SK-N-SH treated with all-trans-retinoic acid at 6 μM for 48 hours (cell line): ENCODE results near the gene HOXC9.

Experiments
- ATAC-seq: fragments of 200-7000 bp; cut with Tn5 transposase; 3 replicates; pipeline ENCODE4 v1.9.1; 2020; ENCODE audit warnings: mild to moderate bottlenecking, moderate library complexity
- BACH2 ChIP-seq: fragments of 250-450 bp; sonication (Bioruptor Pico); IDR thresholded peaks from 2 replicates; pipeline ENCODE4 v1.9.0; 2021; ENCODE audit warnings: mild to moderate bottlenecking, borderline replicate concordance
- CSDC2 ChIP-seq: fragments of 250-450 bp; sonication (Bioruptor Pico); IDR thresholded peaks from 2 replicates; pipeline ENCODE4 v1.5.0; 2020; ENCODE audit warnings: mild to moderate bottlenecking, moderate library complexity
- GLIS3 ChIP-seq: fragments of 250-450 bp; sonication (Bioruptor Pico); IDR thresholded peaks from 2 replicates; pipeline ENCODE4 v1.5.0; 2020; ENCODE audit warnings: mild to moderate bottlenecking, moderate library complexity
- ISL1 ChIP-seq: fragments of 250-450 bp; sonication (Bioruptor Pico); IDR thresholded peaks from 2 replicates; pipeline ENCODE4 v2.1.2; 2022; ENCODE audit warnings: mild to moderate bottlenecking, moderate library complexity
- OSR1 ChIP-seq: fragments of 250-450 bp; sonication (Bioruptor Pico); IDR thresholded peaks from 2 replicates; pipeline ENCODE4 v1.8.0; 2022; ENCODE audit warnings: moderate library complexity, mild to moderate bottlenecking, inconsistent platforms
- PPARA ChIP-seq: fragments of 250-450 bp; sonication (Bioruptor Pico); IDR thresholded peaks from 2 replicates; pipeline ENCODE4 v1.5.0; 2020; ENCODE audit warnings: mild to moderate bottlenecking, borderline replicate concordance
- RARB ChIP-seq: fragments of 250-450 bp; sonication (Bioruptor Pico); IDR thresholded peaks from 2 replicates; pipeline ENCODE4 v1.8.0; 2021; ENCODE audit warnings: mild to moderate bottlenecking, moderate library complexity
- SNAI2 ChIP-seq: fragments of 250-450 bp; sonication (Bioruptor Pico); IDR thresholded peaks from 2 replicates; pipeline ENCODE4 v1.5.0; 2020; ENCODE audit warnings: mild to moderate bottlenecking, moderate library complexity
- TCF4 ChIP-seq: fragments of 250-450 bp; sonication (Bioruptor Pico); IDR thresholded peaks from 2 replicates; pipeline ENCODE4 v1.8.0; 2021; ENCODE audit warnings: mild to moderate bottlenecking, moderate library complexity, borderline replicate concordance
- ZC3H10 ChIP-seq: fragments of 250-450 bp; sonication (Bioruptor Pico); IDR thresholded peaks from 2 replicates; pipeline ENCODE4 v1.5.1; 2021; ENCODE audit warnings: mild to moderate bottlenecking, moderate library complexity
- ZFP3 ChIP-seq: fragments of 250-450 bp; sonication (Bioruptor Pico); IDR thresholded peaks from 2 replicates; pipeline ENCODE4 v1.5.0; 2020; ENCODE audit warnings: mild to moderate bottlenecking, moderate library complexity
- ZFP30 ChIP-seq: fragments of 450-650 bp; formaldehyde crosslinking; IDR thresholded peaks from 2 replicates; pipeline ENCODE4 v1.5.0; 2022; ENCODE audit warnings: mild to moderate bottlenecking, moderate library complexity
- ZNF565 ChIP-seq: fragments of 450-650 bp; formaldehyde crosslinking; conservative IDR thresholded peaks from 2 replicates; pipeline ENCODE4 v1.5.0; 2020; ENCODE audit warnings: low read depth, mild to moderate bottlenecking, moderate library complexity
- ZNF70 ChIP-seq: fragments of 450-650 bp; formaldehyde crosslinking; IDR thresholded peaks from 2 replicates; pipeline ENCODE4 v1.5.0; 2020; ENCODE audit warnings: mild to moderate bottlenecking, moderate library complexity
- ZNF8 ChIP-seq: fragments of 450-650 bp; formaldehyde crosslinking; IDR thresholded peaks from 2 replicates; pipeline ENCODE4 v1.5.0; 2020; ENCODE audit warnings: mild to moderate bottlenecking, moderate library complexity
- TF ChIP-seq, protein P1 (sequence below): fragments of 250-450 bp; sonication (Bioruptor Pico); IDR thresholded peaks from 2 replicates; pipeline ENCODE4 v1.5.0; 2020; ENCODE audit warnings: mild to moderate bottlenecking, moderate library complexity
- TF ChIP-seq, protein P2 (sequence below): fragments of 250-450 bp; sonication (Bioruptor Pico); IDR thresholded peaks from 2 replicates; pipeline ENCODE4 v1.5.1; 2021; ENCODE audit warnings: mild to moderate bottlenecking, moderate library complexity
- TF ChIP-seq, protein P3 (sequence below): fragments of 250-450 bp; sonication (Bioruptor Pico); IDR thresholded peaks from 2 replicates; pipeline ENCODE4 v1.8.0; 2020; ENCODE audit warnings: mild to moderate bottlenecking, moderate library complexity, borderline replicate concordance
- TF ChIP-seq, protein P4 (sequence below): fragments of 250-450 bp; sonication (Bioruptor Pico); IDR thresholded peaks from 2 replicates; pipeline ENCODE4 v1.5.1; 2020; ENCODE audit warnings: low read depth, mild to moderate bottlenecking, moderate library complexity

The HOXC9 gene

DNA sequence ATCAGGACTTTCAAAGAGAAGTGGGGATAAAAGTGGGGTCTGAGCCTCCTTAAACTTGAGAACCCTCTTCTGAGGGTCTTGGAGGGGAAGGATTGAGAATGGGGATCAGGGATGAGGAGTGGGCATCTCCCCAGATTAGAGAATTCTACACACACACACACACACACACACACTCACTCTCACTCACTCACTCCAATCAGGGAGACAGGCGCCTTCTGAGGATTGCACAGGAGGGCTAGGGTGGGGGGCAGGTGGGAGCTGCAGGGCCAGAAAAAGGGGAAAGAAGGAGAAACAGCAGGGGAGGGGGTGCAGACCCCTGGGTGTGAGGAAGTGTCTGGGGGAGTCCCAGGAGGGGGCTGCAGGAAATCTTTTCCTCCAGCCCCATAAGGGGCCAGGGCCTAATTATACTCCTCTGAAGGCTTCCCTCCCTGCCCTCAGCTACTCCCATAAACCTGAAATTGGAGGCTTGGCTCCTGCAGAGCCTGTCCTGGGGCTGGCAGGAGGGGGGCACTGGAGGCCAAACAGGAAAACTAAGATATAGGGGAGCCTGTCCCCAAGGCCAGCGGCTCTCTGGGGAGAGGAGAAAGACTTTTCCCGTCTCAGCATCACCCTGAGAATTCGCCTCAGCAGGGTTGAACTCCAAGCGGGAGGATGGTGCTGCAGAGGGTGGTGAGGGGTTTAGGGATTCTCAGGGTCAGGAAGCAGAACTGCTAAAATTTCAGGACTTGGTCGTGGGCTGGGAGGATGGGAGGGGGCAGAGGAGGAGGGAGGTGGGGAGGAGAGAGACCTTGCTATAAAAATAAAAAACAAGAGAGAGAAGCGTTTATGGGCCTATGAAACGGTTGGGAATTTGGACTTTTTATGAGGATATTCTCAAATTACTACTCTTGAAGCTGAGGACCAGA lies 1.6 kb downstream of the HOXC9 start (continued):
- TF ChIP-seq, protein P1, sequence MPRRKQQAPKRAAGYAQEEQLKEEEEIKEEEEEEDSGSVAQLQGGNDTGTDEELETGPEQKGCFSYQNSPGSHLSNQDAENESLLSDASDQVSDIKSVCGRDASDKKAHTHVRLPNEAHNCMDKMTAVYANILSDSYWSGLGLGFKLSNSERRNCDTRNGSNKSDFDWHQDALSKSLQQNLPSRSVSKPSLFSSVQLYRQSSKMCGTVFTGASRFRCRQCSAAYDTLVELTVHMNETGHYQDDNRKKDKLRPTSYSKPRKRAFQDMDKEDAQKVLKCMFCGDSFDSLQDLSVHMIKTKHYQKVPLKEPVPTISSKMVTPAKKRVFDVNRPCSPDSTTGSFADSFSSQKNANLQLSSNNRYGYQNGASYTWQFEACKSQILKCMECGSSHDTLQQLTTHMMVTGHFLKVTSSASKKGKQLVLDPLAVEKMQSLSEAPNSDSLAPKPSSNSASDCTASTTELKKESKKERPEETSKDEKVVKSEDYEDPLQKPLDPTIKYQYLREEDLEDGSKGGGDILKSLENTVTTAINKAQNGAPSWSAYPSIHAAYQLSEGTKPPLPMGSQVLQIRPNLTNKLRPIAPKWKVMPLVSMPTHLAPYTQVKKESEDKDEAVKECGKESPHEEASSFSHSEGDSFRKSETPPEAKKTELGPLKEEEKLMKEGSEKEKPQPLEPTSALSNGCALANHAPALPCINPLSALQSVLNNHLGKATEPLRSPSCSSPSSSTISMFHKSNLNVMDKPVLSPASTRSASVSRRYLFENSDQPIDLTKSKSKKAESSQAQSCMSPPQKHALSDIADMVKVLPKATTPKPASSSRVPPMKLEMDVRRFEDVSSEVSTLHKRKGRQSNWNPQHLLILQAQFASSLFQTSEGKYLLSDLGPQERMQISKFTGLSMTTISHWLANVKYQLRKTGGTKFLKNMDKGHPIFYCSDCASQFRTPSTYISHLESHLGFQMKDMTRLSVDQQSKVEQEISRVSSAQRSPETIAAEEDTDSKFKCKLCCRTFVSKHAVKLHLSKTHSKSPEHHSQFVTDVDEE (CRISPR knock-in tag): no peak
- no peak for TF ChIP-seq BACH2 (CRISPR knock-in tag)

DNA sequence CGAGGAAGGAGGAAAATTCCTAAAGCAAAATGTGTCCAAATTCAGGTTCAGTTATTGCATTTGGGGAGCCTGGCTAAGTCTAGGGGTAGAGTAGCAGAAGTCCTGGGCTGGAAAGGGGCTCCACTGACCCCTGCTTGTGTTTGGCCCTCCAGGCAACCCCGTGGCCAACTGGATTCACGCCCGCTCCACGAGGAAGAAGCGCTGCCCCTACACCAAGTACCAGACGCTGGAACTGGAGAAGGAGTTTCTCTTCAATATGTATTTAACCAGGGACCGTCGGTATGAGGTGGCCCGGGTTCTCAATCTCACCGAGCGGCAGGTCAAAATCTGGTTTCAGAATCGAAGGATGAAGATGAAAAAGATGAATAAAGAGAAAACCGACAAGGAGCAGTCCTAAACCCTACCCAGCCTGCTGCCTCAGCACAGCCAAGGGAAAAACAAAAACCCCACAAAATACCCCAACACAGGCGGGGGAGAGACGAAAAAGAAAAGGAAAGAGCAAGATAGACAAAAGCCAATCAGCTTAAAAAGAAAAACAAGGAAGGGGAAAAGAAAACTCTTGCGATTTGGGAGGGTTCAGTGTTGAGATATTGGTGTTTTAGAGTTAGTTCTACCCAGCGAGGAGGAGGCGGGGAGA lies 2.4 kb downstream of the HOXC9 start:
- TF ChIP-seq RARB (CRISPR knock-in tag) (no peak), ZC3H10 (no peak), ZNF8 (CRISPR knock-in tag) (no peak), TCF4 (CRISPR knock-in tag) (no peak), CSDC2 (CRISPR knock-in tag) (no peak), PPARA (CRISPR knock-in tag) (no peak), ZFP30 (no peak), BACH2 (CRISPR knock-in tag) (no peak), GLIS3 (CRISPR knock-in tag) (no peak), ISL1 (no peak), OSR1 (CRISPR knock-in tag) (no peak)
- TF ChIP-seq, protein P2, sequence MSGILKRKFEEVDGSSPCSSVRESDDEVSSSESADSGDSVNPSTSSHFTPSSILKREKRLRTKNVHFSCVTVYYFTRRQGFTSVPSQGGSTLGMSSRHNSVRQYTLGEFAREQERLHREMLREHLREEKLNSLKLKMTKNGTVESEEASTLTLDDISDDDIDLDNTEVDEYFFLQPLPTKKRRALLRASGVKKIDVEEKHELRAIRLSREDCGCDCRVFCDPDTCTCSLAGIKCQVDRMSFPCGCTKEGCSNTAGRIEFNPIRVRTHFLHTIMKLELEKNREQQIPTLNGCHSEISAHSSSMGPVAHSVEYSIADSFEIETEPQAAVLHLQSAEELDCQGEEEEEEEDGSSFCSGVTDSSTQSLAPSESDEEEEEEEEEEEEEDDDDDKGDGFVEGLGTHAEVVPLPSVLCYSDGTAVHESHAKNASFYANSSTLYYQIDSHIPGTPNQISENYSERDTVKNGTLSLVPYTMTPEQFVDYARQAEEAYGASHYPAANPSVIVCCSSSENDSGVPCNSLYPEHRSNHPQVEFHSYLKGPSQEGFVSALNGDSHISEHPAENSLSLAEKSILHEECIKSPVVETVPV: no peak
- TF ChIP-seq, protein P3, sequence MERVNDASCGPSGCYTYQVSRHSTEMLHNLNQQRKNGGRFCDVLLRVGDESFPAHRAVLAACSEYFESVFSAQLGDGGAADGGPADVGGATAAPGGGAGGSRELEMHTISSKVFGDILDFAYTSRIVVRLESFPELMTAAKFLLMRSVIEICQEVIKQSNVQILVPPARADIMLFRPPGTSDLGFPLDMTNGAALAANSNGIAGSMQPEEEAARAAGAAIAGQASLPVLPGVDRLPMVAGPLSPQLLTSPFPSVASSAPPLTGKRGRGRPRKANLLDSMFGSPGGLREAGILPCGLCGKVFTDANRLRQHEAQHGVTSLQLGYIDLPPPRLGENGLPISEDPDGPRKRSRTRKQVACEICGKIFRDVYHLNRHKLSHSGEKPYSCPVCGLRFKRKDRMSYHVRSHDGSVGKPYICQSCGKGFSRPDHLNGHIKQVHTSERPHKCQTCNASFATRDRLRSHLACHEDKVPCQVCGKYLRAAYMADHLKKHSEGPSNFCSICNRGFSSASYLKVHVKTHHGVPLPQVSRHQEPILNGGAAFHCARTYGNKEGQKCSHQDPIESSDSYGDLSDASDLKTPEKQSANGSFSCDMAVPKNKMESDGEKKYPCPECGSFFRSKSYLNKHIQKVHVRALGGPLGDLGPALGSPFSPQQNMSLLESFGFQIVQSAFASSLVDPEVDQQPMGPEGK (CRISPR knock-in tag): no peak
- ATAC-seq: no peak

DNA sequence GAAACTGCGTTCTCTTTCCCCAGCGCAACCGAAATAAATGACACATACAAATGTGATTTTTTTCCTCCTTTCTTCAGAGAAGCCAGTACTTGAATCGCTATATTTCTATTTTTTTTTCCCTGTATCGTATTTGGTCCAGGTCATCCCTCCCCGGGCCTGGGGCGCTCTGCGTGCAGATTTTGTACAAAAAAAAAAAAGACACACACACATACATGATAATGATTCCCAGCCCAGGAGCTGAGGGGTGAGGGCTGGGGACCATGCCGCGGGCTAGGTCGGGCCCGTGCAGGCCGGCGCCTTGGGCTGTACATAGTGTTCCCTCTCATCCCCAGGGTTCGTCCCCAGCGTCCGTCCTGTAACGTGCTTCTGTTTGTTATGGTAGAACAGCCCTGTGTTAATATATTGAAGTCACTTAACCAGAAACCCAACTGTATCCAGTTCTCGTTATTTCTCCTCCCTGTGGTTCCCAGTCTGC lies 3.0 kb downstream of the HOXC9 start:
- TF ChIP-seq ZNF565 (CRISPR knock-in tag): no peak
- no peak for TF ChIP-seq OSR1 (CRISPR knock-in tag)
- no peak for TF ChIP-seq ZC3H10
- no peak for TF ChIP-seq CSDC2 (CRISPR knock-in tag)
- TF ChIP-seq, protein P4, sequence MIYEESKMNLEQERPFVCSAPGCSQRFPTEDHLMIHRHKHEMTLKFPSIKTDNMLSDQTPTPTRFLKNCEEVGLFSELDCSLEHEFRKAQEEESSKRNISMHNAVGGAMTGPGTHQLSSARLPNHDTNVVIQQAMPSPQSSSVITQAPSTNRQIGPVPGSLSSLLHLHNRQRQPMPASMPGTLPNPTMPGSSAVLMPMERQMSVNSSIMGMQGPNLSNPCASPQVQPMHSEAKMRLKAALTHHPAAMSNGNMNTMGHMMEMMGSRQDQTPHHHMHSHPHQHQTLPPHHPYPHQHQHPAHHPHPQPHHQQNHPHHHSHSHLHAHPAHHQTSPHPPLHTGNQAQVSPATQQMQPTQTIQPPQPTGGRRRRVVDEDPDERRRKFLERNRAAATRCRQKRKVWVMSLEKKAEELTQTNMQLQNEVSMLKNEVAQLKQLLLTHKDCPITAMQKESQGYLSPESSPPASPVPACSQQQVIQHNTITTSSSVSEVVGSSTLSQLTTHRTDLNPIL (CRISPR knock-in tag): no peak
- TF ChIP-seq TCF4 (CRISPR knock-in tag): no peak
- no peak for TF ChIP-seq ZFP3 (CRISPR knock-in tag)
- no peak for TF ChIP-seq ZNF8 (CRISPR knock-in tag)
- TF ChIP-seq, protein P2: no peak
- TF ChIP-seq ZNF70 (CRISPR knock-in tag): no peak
- no peak for TF ChIP-seq BACH2 (CRISPR knock-in tag)
- TF ChIP-seq, protein P1 (CRISPR knock-in tag): no peak
- no peak for TF ChIP-seq RARB (CRISPR knock-in tag)
- no peak for TF ChIP-seq GLIS3 (CRISPR knock-in tag)
- TF ChIP-seq SNAI2 (CRISPR knock-in tag): no peak
- no peak for ATAC-seq
